GM15510 (cell line): Measurements from ENCODE around the gene UGT1A9.
"Not testable (repeated sequence)": the region's sequence is repeated elsewhere in the genome, so short reads cannot be mapped to it uniquely, and the experiment has no call there.

Source experiments
- POLR2A ChIP-seq: IDR thresholded peaks from 3 replicates; pipeline ENCODE4 v1.6.1; 2011; ENCODE audit warnings: borderline replicate concordance; ENCODE audit not compliant: insufficient read length; ENCODE audit errors: extremely low read depth

The UGT1A9 gene

DNA sequence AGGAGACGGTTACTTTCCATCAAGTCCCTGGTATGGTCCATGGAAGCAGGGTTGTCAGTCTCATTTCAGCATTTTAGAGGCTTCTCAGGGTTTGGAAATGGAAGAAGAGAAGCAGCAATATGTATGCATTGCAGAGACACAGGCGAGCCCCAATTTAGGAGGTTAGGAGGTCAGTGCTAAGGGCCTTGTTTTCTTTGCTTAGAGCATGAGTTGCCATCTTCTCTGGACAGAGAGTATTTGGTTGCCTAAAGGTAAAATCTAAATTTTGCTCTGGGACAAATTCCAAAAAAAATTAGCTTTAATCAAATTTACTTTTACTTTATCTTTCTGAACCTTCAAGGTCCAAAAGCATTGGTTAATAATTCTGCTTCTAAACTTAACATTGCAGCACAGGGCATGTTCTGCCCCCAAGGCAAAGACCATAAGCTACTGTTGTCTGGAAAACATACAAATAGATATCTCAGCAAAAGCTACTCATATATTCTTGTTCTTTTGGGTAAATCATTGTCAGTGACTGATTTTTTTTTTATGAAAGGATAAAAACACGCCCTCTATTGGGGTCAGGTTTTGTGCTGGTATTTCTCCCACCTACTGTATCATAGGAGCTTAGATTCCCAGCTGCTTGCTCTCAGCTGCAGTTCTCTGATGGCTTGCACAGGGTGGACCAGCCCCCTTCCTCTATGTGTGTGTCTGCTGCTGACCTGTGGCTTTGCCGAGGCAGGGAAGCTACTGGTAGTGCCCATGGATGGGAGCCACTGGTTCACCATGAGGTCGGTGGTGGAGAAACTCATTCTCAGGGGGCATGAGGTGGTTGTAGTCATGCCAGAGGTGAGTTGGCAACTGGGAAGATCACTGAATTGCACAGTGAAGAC is at the start of gene UGT1A9:
Gene UGT1A9, plus strand, starts transcription at position 609 of the 872 bp plus-strand sequence. Its CDS starts 37 bp downstream, at position 646.
- no peak for TF ChIP-seq POLR2A

DNA sequence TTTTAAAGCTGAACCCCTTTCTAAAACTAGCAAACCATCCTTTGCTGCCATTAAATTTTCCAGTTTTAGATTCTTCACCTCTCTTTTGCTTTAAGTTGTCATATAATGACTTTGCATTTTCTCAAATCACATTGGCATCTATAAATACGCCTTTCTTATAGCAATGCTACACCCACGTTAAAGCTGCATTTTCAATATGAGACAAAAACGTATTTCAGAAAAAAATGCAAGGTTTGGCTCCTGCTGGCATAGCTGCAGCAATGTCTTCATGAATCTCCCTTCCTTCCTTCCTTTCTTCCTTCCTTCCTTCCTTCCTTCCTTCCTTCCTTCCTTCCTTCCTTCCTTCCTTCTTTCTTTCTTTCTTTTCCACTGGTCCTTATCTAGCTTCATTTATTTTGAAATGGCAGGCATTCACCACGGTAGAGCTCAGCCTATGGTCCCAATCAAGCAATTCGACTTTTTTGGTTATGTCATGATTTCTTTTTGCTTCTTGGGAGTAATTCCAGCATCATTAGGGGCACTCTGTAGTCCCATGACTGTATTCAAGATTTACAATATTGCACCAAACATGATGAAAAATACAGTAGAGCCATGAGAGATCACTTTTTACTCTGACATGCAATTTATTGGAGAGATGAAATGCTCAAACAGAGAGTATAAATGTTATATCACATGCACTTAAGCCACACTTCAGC is 44.2 kb upstream of the UGT1A9 start:
- no peak for TF ChIP-seq POLR2A

DNA sequence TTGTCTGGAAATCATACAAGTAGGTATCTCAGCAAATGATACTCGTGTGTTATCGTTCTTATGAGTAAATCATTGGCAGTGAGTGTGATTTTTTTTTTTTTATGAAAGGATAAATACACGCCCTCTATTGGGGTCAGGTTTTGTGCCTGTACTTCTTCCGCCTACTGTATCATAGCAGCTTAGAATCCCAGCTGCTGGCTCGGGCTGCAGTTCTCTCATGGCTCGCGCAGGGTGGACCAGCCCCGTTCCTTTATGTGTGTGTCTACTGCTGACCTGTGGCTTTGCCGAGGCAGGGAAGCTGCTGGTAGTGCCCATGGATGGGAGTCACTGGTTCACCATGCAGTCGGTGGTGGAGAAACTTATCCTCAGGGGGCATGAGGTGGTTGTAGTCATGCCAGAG is 35.4 kb upstream of the UGT1A9 start, which contains the start of gene UGT1A10:
Gene UGT1A10, plus strand, starts transcription at position 143 of the 400 bp plus-strand sequence. Its CDS starts 75 bp downstream, at position 218.
- not testable (repeated sequence) for TF ChIP-seq POLR2A

DNA sequence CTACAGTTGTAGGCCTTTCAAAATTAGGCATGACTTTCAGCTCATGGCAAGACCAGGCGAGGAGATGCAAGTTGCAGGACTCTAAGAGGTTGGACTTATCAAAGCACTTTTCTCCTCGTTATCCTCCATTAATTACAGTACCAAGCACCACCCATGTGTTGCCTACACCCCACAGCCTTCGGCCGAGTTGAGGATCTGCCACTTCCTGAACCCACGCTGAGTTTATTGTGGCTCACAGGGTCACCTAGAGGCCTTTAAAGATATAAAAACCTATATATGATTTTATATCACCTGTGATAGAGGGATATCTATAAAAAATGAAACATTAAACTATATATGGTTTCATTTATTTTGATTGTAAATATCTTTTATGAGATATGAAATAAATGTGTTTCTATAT is 32.9 kb upstream of the UGT1A9 start:
- no peak for TF ChIP-seq POLR2A

DNA sequence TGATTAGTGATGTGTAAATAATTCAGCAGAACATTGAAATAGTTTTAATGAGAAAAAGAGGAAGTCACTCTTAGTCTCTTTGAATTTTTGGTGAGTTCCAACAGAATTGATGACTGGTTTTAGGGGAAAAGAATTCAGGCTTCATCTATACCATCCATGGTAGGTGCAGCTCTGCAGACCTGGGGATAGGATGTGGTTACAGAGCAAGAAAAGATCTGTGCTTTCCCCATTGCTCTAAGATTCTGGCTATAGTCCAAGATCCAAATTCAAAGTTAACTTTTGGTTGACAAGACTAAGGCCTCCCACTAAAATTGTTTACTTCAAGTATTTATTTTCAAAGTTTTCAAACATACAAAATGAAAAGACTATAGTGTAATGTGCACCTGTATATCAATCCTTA is 31.8 kb upstream of the UGT1A9 start:
- TF ChIP-seq POLR2A = no peak

DNA sequence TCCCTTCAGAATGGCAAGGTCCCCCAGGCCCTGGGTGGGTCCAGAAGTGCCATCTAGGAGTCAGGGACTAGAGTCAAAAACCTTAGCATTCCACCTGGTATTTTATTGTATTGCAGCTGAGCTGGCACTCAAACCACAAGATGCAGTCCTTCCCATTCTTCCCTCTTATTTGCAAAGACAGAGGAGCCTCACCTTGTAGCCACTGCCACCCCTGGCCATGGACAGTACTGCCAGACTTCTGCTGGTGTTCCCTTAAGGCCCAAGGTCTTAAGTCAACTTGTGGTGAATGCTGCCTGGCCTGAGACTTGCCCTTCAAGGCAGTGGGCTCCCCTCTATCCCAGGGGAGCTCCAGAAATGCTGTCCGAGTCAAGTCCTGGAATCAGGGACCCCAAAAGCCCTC is 28.6 kb upstream of the UGT1A9 start:
- TF ChIP-seq POLR2A = no peak

DNA sequence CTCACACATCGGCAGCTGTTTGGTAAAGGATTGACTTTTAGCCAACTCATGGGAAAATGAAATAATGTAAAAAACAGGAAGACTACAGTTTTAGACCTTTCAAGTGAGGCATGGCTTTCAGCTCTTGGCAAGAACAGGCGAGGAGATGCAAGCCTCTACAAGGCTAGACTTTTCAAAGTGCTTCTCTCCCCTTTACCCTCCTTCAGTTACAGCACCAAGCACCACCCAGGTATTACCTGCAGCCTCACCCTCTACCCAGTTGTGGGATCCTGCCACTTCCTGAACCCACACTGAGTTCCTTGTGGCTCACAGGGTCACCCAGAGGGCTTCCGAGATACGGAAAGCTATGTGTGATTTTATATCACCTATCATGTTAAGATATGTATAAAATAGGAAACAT is 20.7 kb upstream of the UGT1A9 start:
- TF ChIP-seq POLR2A = no peak

DNA sequence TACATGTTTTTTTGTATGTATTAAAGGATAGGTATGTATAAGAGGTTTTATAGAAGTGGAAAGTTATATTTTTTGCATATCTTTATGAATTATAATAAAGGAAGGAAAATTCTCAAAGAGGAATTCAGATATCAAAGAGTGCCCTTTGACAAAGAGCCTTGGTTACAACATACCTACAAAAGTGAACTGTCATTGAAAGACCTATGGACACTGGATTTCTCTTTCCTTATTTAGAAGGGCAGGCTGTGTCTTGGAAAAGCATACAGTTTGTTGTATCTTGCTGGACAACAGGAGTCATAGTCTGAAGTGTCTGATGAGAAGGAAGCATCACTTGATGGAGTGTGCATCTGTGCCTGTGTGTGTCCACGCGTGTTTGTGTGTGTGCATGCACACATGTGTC is 20.3 kb upstream of the UGT1A9 start:
- TF ChIP-seq POLR2A = no peak

DNA sequence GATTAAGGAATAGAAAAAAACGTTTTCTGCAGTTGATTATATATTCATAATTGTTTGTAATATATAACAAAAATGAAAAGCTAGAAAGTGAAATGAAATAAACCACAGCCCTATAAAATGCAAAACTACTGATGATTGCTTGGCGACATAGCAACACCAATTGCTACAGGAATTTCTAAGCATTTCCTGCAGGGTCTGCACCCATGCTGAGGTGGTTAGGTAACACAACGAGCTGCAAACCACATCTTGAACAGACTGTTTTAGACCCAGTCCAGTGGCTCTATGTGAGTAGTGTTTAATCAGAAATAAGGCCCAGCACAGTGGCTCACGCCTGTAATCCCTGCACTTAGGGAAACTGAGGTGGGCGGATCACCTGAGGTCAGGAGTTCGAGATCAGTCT is 17.2 kb upstream of the UGT1A9 start:
- TF ChIP-seq POLR2A = no peak

DNA sequence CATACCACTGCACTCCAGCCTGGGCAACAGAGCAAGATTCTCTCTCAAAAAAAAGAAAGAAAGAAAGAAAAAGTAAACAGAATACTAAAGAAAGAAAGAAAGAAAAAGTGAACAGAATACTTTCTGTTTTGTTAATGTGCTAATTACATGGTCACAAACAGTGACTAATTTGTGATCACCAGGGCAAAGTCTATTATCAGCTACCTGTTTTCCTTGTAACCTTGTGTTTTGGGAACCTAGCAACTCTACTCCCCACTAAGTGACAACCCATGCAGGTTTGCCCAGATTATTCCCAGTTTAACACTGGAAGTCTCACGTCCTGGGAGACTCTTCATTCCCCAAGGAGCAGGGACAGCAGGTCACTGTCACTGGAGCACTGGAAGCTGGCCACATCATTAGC is 16.7 kb upstream of the UGT1A9 start:
- no peak for TF ChIP-seq POLR2A

DNA sequence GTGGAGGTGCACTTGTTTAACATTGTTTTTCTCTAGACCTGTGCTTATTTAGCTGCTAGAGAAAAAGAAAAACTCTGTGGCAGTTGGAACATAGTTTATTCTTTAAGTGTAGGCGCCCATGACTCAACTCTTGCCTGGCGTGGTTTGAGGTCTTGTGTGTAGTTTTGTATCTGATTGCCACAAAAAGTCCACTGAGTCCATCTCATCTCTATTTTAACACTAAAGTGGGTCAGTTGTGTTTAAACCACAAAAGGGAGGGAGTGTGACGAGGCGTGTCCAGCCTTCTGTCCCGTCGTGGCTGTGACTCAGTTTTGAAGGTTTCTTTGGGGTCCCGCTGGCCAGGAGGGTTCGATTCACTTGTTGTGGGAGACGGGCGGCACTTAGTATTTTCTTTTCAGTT is 15.3 kb upstream of the UGT1A9 start:
- TF ChIP-seq POLR2A = no peak

DNA sequence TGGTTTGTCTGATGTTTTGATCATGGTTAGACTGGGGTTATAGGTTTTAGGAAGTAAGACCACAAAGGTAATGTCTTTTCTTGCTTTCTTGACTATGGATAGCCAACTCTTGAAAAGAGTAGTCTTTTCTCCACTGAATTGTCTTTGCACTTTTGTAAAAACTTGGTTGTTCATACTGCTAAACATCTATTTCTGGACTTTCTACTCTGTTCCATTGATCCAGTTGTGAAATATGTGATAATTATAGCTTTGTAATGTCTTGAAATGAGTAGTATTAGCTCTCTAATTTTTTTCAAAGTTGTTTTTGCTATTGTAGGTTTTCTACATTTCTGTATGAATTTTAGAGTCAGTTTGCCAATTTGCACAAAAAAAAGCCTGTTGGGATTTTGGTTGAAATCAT is 13.1 kb upstream of the UGT1A9 start:
- TF ChIP-seq POLR2A = no peak

DNA sequence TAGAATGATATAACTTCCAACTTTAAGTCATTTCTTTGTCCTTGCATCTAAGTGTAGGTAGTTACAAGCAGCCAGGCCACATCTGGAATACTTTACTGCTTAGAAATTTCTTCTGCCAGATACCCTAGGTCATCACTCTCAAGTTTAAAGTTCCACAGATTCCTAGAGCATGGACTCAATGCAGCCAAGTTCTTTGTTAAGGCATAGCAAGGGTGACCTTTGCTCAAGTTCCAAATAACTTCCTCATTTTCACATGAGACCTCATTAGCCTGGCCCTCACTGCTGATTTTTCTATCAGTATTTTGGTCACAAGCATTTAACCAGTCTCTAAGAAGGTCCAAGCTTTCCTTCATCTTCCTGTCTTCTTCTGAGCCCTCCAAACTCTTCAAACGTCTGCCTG is 7.8 kb upstream of the UGT1A9 start:
- no peak for TF ChIP-seq POLR2A

DNA sequence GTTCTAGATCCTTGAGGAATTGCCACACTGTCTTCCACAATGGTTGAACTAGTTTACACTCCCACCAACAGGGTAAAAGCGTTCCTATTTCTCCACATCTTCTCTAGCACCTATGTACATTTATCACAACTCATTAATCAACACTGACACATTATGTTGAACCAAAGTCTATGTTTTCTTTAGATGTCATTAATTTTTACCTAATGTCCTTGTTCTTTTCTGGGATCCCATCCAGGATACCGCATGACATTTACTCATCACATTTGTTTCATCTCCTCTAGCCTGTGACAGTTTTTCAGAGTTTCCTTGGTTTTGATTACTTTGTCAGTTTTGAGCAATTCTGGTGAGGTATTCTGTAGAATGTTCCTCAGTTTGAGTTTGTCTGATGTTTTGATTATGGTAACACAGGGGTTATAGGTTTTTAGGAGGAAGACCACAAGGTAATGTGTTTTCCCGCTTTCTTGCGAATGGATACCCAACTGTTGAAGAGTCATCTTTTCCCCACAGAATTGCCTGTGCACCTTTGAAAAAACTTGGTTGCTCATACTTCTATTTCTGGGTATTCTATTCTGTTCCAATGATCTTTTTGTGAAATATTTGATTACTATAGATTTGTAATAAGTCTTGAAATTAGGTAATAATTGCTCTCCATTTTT is 3.0 kb upstream of the UGT1A9 start:
- no peak for TF ChIP-seq POLR2A

DNA sequence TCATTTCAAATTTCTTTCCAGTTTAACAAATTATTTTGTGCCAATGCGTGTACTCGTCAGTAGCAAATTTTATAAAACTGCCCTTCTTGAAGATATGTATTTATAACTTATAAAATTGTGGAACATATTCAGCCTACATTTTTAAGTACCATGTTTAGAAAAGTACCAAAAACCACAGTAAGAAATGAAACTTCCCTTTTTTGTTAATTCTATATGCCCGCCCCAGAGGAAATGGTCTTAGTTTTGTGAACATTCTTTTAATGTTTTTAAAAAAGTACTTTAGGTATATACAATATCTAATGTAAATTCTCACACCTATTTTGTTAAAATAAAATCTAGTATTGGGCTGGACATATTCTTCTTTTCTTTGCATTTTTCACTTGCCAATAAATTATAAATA is 1.2 kb downstream of the UGT1A9 start:
- no peak for TF ChIP-seq POLR2A
